Panc1 (cell line): ENCODE data around the gene AFF3.

Experiments used
- POLR2AphosphoS5 ChIP-seq: IDR thresholded peaks from 2 replicates; pipeline ENCODE4 v1.6.1; 2012; ENCODE audit warnings: mild to moderate bottlenecking, low read depth, low read length, moderate library complexity
- TF ChIP-seq, protein P1 (sequence below): fragments of 450-650 bp; IDR thresholded peaks from 2 replicates; pipeline ENCODE4 v1.5.1; 2017; ENCODE audit warnings: mild to moderate bottlenecking

DNA sequence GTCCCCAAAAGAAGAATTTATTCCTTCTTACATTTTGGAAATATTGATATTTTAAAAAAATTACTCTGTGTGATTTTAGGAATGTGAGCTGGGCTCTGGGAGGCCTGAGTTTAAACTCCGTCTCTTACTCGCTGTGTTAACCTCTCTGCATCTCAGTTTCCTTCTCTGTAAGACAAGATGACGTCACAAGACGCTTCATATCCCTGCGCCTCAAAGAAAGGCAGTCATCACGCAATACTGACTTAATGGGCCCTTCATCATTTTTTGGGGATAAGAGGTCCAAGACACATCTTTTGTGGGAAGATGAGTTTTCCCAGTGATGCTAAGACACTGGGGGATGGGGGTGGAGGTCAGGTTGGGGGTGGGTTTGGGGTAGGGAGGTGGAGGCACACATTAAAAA is 320.4 kb downstream of the AFF3 start:
- TF ChIP-seq, protein P1, sequence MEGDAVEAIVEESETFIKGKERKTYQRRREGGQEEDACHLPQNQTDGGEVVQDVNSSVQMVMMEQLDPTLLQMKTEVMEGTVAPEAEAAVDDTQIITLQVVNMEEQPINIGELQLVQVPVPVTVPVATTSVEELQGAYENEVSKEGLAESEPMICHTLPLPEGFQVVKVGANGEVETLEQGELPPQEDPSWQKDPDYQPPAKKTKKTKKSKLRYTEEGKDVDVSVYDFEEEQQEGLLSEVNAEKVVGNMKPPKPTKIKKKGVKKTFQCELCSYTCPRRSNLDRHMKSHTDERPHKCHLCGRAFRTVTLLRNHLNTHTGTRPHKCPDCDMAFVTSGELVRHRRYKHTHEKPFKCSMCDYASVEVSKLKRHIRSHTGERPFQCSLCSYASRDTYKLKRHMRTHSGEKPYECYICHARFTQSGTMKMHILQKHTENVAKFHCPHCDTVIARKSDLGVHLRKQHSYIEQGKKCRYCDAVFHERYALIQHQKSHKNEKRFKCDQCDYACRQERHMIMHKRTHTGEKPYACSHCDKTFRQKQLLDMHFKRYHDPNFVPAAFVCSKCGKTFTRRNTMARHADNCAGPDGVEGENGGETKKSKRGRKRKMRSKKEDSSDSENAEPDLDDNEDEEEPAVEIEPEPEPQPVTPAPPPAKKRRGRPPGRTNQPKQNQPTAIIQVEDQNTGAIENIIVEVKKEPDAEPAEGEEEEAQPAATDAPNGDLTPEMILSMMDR = no peak
- TF ChIP-seq POLR2AphosphoS5 = no peak
